Measurements from ENCODE around the gene PACRG. TPM values are rescaled to one million over a fixed set of nuclear protein-coding genes. Genes with fewer than 3 reads are reported as not detected.

Gene PACRG
- total RNA-seq, 1 experiment from 2014 or later: 0.26 TPM

DNA sequence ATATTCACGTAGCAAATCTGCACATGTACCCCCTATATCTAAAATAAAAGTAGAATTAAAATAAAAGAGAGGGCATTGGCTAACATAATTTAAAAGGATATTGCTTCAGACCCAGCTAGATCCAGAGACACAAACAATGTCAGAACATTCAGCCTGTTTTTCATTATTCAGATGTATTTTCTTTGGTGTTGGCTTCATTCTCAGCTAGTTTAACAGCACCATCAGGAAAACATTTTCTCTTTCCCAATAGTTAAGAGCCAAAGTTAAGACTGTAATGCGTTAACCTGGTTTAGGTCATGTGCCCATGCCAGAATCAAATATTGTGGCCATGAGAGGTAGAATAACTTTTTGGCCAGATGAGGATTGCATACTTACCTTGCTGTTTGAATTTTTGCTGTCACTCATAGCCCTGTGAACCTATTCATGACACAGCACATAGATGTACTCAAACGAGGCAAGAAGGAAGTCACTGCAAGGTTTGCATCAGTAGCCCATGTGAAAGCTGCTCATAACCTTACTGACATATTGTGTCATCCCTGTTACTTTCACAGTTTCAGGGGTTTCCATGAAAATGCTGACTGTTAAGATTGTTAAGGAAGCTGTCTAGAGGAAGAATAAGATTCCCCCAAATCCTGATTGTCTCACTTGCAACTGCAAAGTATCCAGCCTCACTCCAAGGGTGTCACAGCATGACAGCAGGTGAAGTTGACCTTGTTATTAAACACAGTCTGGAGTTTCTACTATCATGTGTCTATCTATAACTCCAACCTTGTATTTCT, 233.1 kb downstream of the PACRG start:
- H2BK12ac ChIP-seq (ENCODE audit: insufficient read length, low read depth, low read length): no peak overlapping the region
- no peak overlapping the region for H3K23ac ChIP-seq (ENCODE audit: insufficient read length, low read depth, low read length)
- no peak overlapping the region for H3K27ac ChIP-seq (ENCODE audit: insufficient read length, low read depth, low read length)
- no peak overlapping the region for H2BK15ac ChIP-seq (ENCODE audit: low read depth, low read length)
- no peak overlapping the region for H3T11ph ChIP-seq (ENCODE audit: low read length)
- H2BK20ac ChIP-seq (ENCODE audit: low read depth, low read length, poor library complexity, severe bottlenecking): no peak overlapping the region
- H3K23me2 ChIP-seq (ENCODE audit: insufficient read length, low read depth, low read length, poor library complexity, severe bottlenecking): no peaks in the 10 kb centered on the region
- H3K4ac ChIP-seq (ENCODE audit: low read depth, low read length): no peak overlapping the region
- WGBS (ENCODE audit: extremely low coverage, insufficient read length, low lambda C conversion rate): no CpG with 5 or more reads among the region's 3 CpGs
- no peak overlapping the region for H3K14ac ChIP-seq (ENCODE audit: insufficient read depth, low read length)
- Mint-ChIP-seq H3K36me3 (ENCODE audit: insufficient read depth in 1 of 3, low read depth in 3 of 3) (no peaks in the 10 kb centered on the region; a peak in 2 of 7 replicates), H3K9me3 (peaks cover 0 to 3% of the 10 kb centered on the region in 2 experiments; a peak in 1 of 5 replicates), H3K4me1 (no peaks in the 10 kb centered on the region), H3K4me3 (no peak overlapping the region), H3K27ac (no peak overlapping the region), H3K27me3 (ENCODE audit: low read depth) (no peaks in the 10 kb centered on the region)
- H4K20me1 ChIP-seq (ENCODE audit: control insufficient read depth, insufficient read depth, insufficient read length): no peaks in the 10 kb centered on the region
- no peaks in the 10 kb centered on the region for H3K4me1 ChIP-seq (ENCODE audit: insufficient read depth, low read length)
- no peaks in the 10 kb centered on the region for H3K79me2 ChIP-seq (ENCODE audit: insufficient read depth, low read length)
- no peak overlapping the region for H2BK5ac ChIP-seq (ENCODE audit: insufficient read length, low read length)
- H3K18ac ChIP-seq (ENCODE audit: insufficient read length, low read depth, low read length): no peak overlapping the region
- no peak for DNase-seq
- no peaks in the 10 kb centered on the region for H3K27me3 ChIP-seq (ENCODE audit: insufficient read depth, low read length)
- H3K4me2 ChIP-seq (ENCODE audit: insufficient read depth, insufficient read length, low read length): no peak overlapping the region
- H4K91ac ChIP-seq (ENCODE audit: insufficient read length, low read depth, low read length): no peak overlapping the region
- H3K79me1 ChIP-seq (ENCODE audit: insufficient read depth, low read depth, low read length, poor library complexity, severe bottlenecking): no peaks in the 10 kb centered on the region
- H4K5ac ChIP-seq (ENCODE audit: insufficient read length, low read depth, low read length): no peak overlapping the region
- H3K9ac ChIP-seq (ENCODE audit: extremely low read depth, insufficient read length, low read length): no peak overlapping the region
- no peak overlapping the region for H2AFZ ChIP-seq (ENCODE audit: low read length)
- no peak overlapping the region for H2AK5ac ChIP-seq (ENCODE audit: insufficient read length, low read length)
- TF ChIP-seq, protein P1, sequence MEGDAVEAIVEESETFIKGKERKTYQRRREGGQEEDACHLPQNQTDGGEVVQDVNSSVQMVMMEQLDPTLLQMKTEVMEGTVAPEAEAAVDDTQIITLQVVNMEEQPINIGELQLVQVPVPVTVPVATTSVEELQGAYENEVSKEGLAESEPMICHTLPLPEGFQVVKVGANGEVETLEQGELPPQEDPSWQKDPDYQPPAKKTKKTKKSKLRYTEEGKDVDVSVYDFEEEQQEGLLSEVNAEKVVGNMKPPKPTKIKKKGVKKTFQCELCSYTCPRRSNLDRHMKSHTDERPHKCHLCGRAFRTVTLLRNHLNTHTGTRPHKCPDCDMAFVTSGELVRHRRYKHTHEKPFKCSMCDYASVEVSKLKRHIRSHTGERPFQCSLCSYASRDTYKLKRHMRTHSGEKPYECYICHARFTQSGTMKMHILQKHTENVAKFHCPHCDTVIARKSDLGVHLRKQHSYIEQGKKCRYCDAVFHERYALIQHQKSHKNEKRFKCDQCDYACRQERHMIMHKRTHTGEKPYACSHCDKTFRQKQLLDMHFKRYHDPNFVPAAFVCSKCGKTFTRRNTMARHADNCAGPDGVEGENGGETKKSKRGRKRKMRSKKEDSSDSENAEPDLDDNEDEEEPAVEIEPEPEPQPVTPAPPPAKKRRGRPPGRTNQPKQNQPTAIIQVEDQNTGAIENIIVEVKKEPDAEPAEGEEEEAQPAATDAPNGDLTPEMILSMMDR (conservative IDR thresholded peaks at IDR 0.05): no peak
- no peak overlapping the region for H3K56ac ChIP-seq (ENCODE audit: insufficient read length, low read depth, low read length)
- H2BK120ac ChIP-seq (ENCODE audit: low read depth, low read length, poor library complexity, severe bottlenecking): no peak overlapping the region
- H3K9me3 ChIP-seq (ENCODE audit: control insufficient read depth, low read depth, low read length): no peaks in the 10 kb centered on the region
- no peak overlapping the region for H4K8ac ChIP-seq (replicated peaks; ENCODE audit: insufficient read length, low read depth, low read length)
